OCI-LY1 (cell line): ENCODE results near the gene PVALEF.
A peak's percentile ranks its signal among the peaks of the same experiment; 100 is the strongest.

Source experiments
- EZH2 ChIP-seq: fragments of 200-600 bp; sonication (generic), shearing (Covaris generic); IDR thresholded peaks from 2 replicates; pipeline ENCODE4 v1.8.0; 2017; ENCODE audit warnings: borderline replicate concordance, mixed run types, mild to moderate bottlenecking, antibody characterized with exemption, low read length, moderate library complexity, mixed read lengths
- TF ChIP-seq, protein P1 (sequence below): fragments of 200-600 bp; sonication (generic), shearing (Covaris generic); IDR thresholded peaks from 2 replicates; pipeline ENCODE4 v1.5.1; 2017; ENCODE audit warnings: mild to moderate bottlenecking, antibody characterized with exemption, low read length, moderate library complexity, mixed read lengths

DNA sequence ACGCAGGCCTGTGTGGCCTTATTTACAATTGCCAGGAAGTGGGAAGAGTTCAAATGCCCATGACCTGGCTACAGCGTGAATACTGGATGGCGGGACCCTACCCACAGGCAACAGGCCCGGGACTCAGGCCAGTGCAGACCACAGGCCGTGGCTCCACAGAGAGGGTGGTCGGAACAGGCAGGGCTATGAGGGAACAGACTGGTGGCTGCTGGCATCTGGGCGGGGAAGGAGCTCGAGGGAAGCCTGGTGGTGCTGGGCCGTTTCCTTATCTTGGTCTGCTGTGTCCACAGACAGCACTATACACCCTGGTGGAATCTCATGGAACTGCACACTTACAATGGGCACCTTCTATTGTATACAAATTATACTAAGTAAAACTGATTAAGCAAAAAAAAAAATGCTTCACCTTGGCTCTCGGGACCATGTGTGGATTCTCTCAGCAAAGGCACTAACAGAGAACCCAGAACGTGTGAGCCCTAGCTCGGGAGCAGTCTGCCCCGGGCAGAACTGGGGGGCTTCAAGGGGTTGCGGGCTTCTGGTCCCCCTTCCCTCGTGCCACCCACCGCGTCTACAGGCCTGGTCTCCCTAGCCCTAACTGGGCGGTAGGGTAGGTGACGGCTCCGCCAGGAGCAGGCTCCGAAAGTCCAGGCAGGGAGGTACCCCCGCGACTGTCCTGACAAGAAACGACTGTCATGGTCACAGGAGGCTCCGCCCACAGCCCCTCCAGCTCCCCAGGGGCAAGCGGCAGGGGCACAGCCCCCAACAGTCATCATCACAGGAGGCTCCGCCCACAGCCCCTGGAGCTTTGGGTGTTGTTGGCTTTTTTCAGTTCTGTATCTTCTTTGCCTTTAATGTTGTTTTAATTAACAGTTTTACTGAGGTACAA lies 35.6 kb downstream of the PVALEF start:
- TF ChIP-seq, protein P1, sequence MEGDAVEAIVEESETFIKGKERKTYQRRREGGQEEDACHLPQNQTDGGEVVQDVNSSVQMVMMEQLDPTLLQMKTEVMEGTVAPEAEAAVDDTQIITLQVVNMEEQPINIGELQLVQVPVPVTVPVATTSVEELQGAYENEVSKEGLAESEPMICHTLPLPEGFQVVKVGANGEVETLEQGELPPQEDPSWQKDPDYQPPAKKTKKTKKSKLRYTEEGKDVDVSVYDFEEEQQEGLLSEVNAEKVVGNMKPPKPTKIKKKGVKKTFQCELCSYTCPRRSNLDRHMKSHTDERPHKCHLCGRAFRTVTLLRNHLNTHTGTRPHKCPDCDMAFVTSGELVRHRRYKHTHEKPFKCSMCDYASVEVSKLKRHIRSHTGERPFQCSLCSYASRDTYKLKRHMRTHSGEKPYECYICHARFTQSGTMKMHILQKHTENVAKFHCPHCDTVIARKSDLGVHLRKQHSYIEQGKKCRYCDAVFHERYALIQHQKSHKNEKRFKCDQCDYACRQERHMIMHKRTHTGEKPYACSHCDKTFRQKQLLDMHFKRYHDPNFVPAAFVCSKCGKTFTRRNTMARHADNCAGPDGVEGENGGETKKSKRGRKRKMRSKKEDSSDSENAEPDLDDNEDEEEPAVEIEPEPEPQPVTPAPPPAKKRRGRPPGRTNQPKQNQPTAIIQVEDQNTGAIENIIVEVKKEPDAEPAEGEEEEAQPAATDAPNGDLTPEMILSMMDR = peak; percentile 54
- TF ChIP-seq EZH2 = no peak
